K562 (cell line): ENCODE measurements around the gene CSF3. TPM values are rescaled to one million over a fixed set of nuclear protein-coding genes. Genes with fewer than 3 reads are reported as not detected.

Experiments
- ATAC-seq: fragments of 200-7000 bp; cut with Tn5 transposase; 3 replicates; pipeline ENCODE4 v1.9.1; 2020; ENCODE audit warnings: moderate library complexity
- BruUV-seq: library from RNA; stranded (reverse); fragments of 400-500 nt; replicated peaks from 2 replicates; lab custom pipeline; 2021; lab: Mats Ljungman, UMichigan
- CTCF ChIA-PET: fragments of 300-600 bp; formaldehyde crosslinking; extraction: SDS; loops from one replicate; lab custom pipeline; 2021; ENCODE audit warnings: low intra/inter-chr PET ratio; lab: Yijun Ruan, JAX
- POLR2A ChIA-PET: fragments of 300-600, 350-650 bp; sonication (Branson Sonifier 250); formaldehyde crosslinking; extraction: SDS; loops from one replicate; lab custom pipeline; 2021; ENCODE audit warnings: antibody characterized with exemption, inconsistent platforms; lab: Yijun Ruan, JAX
- DNase-seq, 4 experiments: peaks; one replicate each; pipeline versions ENCODE4 v3.0.0 to v3.0.0-alpha.2; 2011 to 2018; ENCODE audit warnings: low spot score in 3 of 4, mixed read lengths in 3 of 4; ENCODE audit errors: extremely low read depth in 1 of 4
- FAIRE-seq: peaks from 2 replicates; lab custom pipeline; 2011; peaks lifted over from hg19 to GRCh38; lab: Jason Lieb, UNC
- H2AFZ ChIP-seq: 2 replicates; pipeline ENCODE4 v1.6.0; 2011; ENCODE audit warnings: low read depth, low read length, control low read depth, inconsistent platforms
- H3K27ac ChIP-seq: fragments of 200-600 bp; 3 replicates; pipeline ENCODE4 v1.8.0; 2011; ENCODE audit warnings: low read depth, mild to moderate bottlenecking, control low read depth, inconsistent platforms, low read length, moderate library complexity, mixed read lengths; ENCODE audit errors: extremely low read depth
- H3K27me3 ChIP-seq, 2 experiments: fragments of 300-600 bp in 1 of 2; 2 replicates in 1 of 2; 3 replicates in 1 of 2; pipeline versions ENCODE4 v1.6.0 to v1.8.0; 2011; ENCODE audit warnings: inconsistent platforms in 2 of 2, low read length in 2 of 2, mild to moderate bottlenecking in 1 of 2, mixed read lengths in 1 of 2, moderate library complexity in 1 of 2; ENCODE audit not compliant: control insufficient read depth in 2 of 2, insufficient read depth in 2 of 2
- H3K36me3 ChIP-seq: fragments of 300-600 bp; 3 replicates; pipeline ENCODE4 v1.8.0; 2011; ENCODE audit warnings: mild to moderate bottlenecking, low read length, inconsistent platforms; ENCODE audit not compliant: control insufficient read depth, insufficient read depth
- H3K4me1 ChIP-seq, 2 experiments: fragments of 200-600 bp in 1 of 2; replicated peaks in 1 of 2; 2 replicates in 1 of 2; 3 replicates in 1 of 2; pipeline versions ENCODE4 v1.5.1 to v1.8.0; 2011; ENCODE audit warnings: inconsistent platforms in 2 of 2, low read length in 2 of 2, mild to moderate bottlenecking in 1 of 2, mixed read lengths in 1 of 2, moderate library complexity in 1 of 2; ENCODE audit not compliant: control insufficient read depth in 2 of 2, insufficient read depth in 2 of 2
- H3K4me2 ChIP-seq: 2 replicates; pipeline ENCODE4 v1.6.1; 2011; ENCODE audit warnings: low read length, control low read depth, inconsistent platforms, mixed read lengths; ENCODE audit not compliant: insufficient read depth
- H3K4me3 ChIP-seq: fragments of 200-600 bp; sonication (generic), shearing (Covaris generic); 2 replicates; pipeline ENCODE4 v1.5.1; 2016; ENCODE audit warnings: control low read depth, inconsistent platforms
- H3K79me2 ChIP-seq: fragments of 200-600 bp; 3 replicates; pipeline ENCODE4 v1.8.0; 2011; ENCODE audit warnings: low read length, inconsistent platforms; ENCODE audit not compliant: control insufficient read depth, insufficient read depth
- H3K9ac ChIP-seq, 2 experiments: 2 replicates each; pipeline versions ENCODE4 v1.6.0 to v1.6.1; 2011; ENCODE audit warnings: low read depth in 2 of 2, low read length in 2 of 2, control low read depth in 1 of 2, inconsistent platforms in 1 of 2, mild to moderate bottlenecking in 1 of 2, mixed read lengths in 1 of 2; ENCODE audit not compliant: insufficient read depth in 1 of 2
- H3K9me1 ChIP-seq: one replicate; pipeline ENCODE4 v1.6.0; 2011; ENCODE audit warnings: inconsistent platforms, mild to moderate bottlenecking, low read length, moderate library complexity; ENCODE audit not compliant: control insufficient read depth, insufficient read depth
- H3K9me3 ChIP-seq: replicated peaks from 2 replicates; pipeline ENCODE4 v1.5.1; 2011; ENCODE audit warnings: low read depth, low read length, inconsistent platforms; ENCODE audit not compliant: control insufficient read depth, insufficient read depth
- H4K20me1 ChIP-seq: replicated peaks from 2 replicates; pipeline ENCODE4 v1.6.1; 2011; ENCODE audit warnings: low read length, inconsistent platforms, mixed read lengths; ENCODE audit not compliant: control insufficient read depth, insufficient read depth
- BACH1 ChIP-seq: fragments of 200-800 bp; sonication (Bioruptor generic); IDR thresholded peaks from 2 replicates; pipeline ENCODE4 v1.6.1; 2016; ENCODE audit warnings: missing genetic modification characterization, missing compliant biosample characterization
- CBX5 ChIP-seq: IDR thresholded peaks from 2 replicates; pipeline ENCODE4 v1.6.1; 2014; ENCODE audit warnings: low read depth, borderline replicate concordance
- EGR1 ChIP-seq: fragments of 450-650 bp; conservative IDR thresholded peaks from 2 replicates; pipeline ENCODE4 v1.6.1; 2017; ENCODE audit warnings: mild to moderate bottlenecking
- HES1 ChIP-seq: fragments of 450-650 bp; IDR thresholded peaks from 2 replicates; pipeline ENCODE4 v1.6.1; 2016; ENCODE audit warnings: low read depth, mild to moderate bottlenecking, moderate library complexity
- MYC ChIP-seq, 2 experiments: fragments of 250-450 bp in 1 of 2; sonication (Bioruptor Pico) in 1 of 2; IDR thresholded peaks; 2 replicates each; pipeline versions ENCODE4 v1.5.1 to v1.6.1; 2012 to 2021; ENCODE audit warnings: low read depth in 2 of 2, borderline replicate concordance in 1 of 2, improper control_type of control experiment in 1 of 2, low read length in 1 of 2, mild to moderate bottlenecking in 1 of 2, moderate library complexity in 1 of 2
- TOE1 ChIP-seq, 2 experiments: fragments of 450-650 bp in 1 of 2; sonication (generic) in 1 of 2; formaldehyde crosslinking in 1 of 2; IDR thresholded peaks; 2 replicates each; pipeline versions ENCODE4 v1.7.1 to v1.8.0; 2016 to 2022; ENCODE audit warnings: borderline replicate concordance in 2 of 2, mild to moderate bottlenecking in 2 of 2, antibody characterized with exemption in 1 of 2, inconsistent platforms in 1 of 2, low read depth in 1 of 2, missing genetic modification reagents in 1 of 2, moderate library complexity in 1 of 2
- ZNF121 ChIP-seq: sonication (generic); formaldehyde crosslinking; conservative IDR thresholded peaks from 2 replicates; pipeline ENCODE4 v1.8.0; 2022; ENCODE audit warnings: missing genetic modification reagents
- ZNF76 ChIP-seq: fragments of 250-450 bp; sonication (Bioruptor Pico); IDR thresholded peaks from 2 replicates; pipeline ENCODE4 v1.4.0; 2020; ENCODE audit warnings: mild to moderate bottlenecking, moderate library complexity, borderline replicate concordance
- ZNF830 ChIP-seq: fragments of 250-450 bp; sonication (Bioruptor Pico); IDR thresholded peaks from 2 replicates; pipeline ENCODE4 v1.5.0; 2021; ENCODE audit warnings: mild to moderate bottlenecking
- WGBS: fragments of 100-300 bp; shearing (Covaris generic); methylation state at CpG from one replicate; pipeline ENCODE4 v1.1.6; 2016; ENCODE audit warnings: low coverage, mixed read lengths; ENCODE audit not compliant: insufficient coverage; ENCODE audit errors: missing lambda C conversion rate; 5-methylcytosine and 5-hydroxymethylcytosine counted together
- in situ Hi-C: fragments of 300-500 bp; cut with MboI; formaldehyde crosslinking; loops from 4 replicates; pipeline ENCODE4 v1.15.0; 2018; ENCODE audit warnings: inconsistent platforms, mixed read lengths
- intact Hi-C: fragments of 100-400 bp; cut with micrococcal nuclease; formaldehyde crosslinking; loops from 2 replicates; pipeline ENCODE4 v1.14.2; 2022
- polyA plus RNA-seq, 8 experiments: library from polyadenylated mRNA; depleted of rRNA in 4 of 8; stranded (reverse) in 5 of 8; unstranded in 3 of 8; fragments of >200 nt; fragmentation: Nextera tagmentation in 2 of 8; fragmentation: Illumina TruSeq in 1 of 8; extraction: Ambion mirVana in 2 of 8; extraction: Trizol in 1 of 8; gene quantifications; 2 replicates each; pipeline versions ENCODE4 v1.2.1 to v1.2.3, GENCODE V29; 2011 to 2014; ENCODE audit warnings: inconsistent platforms in 1 of 8, missing spikeins in 1 of 8
- total RNA-seq, 7 experiments: library from RNA; depleted of rRNA in 6 of 7; stranded (reverse); fragments of >200 nt in 6 of 7; fragmentation: Illumina TruSeq in 2 of 7; extraction: Trizol in 2 of 7; gene quantifications; 2 replicates each; pipeline versions ENCODE4 v1.2.1 to v1.2.3, GENCODE V29; 2011 to 2021; ENCODE audit warnings: low replicate concordance in 1 of 7

The CSF3 gene
- total and polyA plus RNA-seq, 9 of the 15 experiments (the other 6 are each of a cell fraction or from before 2014, with no cell fraction given): 0.19 TPM; not detected in 8

- peaks cover 0 to 3% of the 10 kb centered on the region in 2 experiments; a peak in 1 of 5 replicates for H3K4me1 ChIP-seq
- H4K20me1 ChIP-seq: no peaks in the 10 kb centered on the region
- no peak overlapping the region for H2AFZ ChIP-seq
- no peaks in the 10 kb centered on the region for H3K27me3 ChIP-seq
- no peak overlapping the region for H3K27ac ChIP-seq
- peaks cover 65% of the 10 kb centered on the region for H3K36me3 ChIP-seq
- no peaks in the 10 kb centered on the region for H3K9me3 ChIP-seq
- no peaks in the 10 kb centered on the region for H3K79me2 ChIP-seq
- ATAC-seq: no peak
- H3K9ac ChIP-seq: peak overlapping the region in 1 of 2 experiments; percentile 45; a peak in 1 of 4 replicates
- WGBS: 64% methylated on average over 6 of the region's 6 CpGs
- BruUV-seq: no TSS peak
- no peak overlapping the region for H3K4me2 ChIP-seq
- DNase-seq: peak in 2 of 4 experiments; percentile 52 to 53
- TF ChIP-seq BACH1 (no peak), MYC (IDR thresholded peaks at IDR 0.05; ENCODE audit: low read depth, low read length) (no peak), MYC (CRISPR knock-in tag; IDR thresholded peaks at IDR 0.05; ENCODE audit: borderline replicate concordance, low read depth) (no peak), CBX5 (no peak), TOE1 (IDR thresholded peaks at IDR 0.05; ENCODE audit: borderline replicate concordance) (no peak), TOE1 (CRISPR knock-in tag; IDR thresholded peaks at IDR 0.05; ENCODE audit: borderline replicate concordance, low read depth) (no peak), ZNF121 (no peak), ZNF830 (CRISPR knock-in tag) (no peak), HES1 (no peak), EGR1 (no peak), ZNF76 (CRISPR knock-in tag) (no peak)
- TF ChIP-seq, all 486 proteins: peak for 0
- intact Hi-C loops: no loop called here
- POLR2A ChIA-PET: interaction anchor here (0.9 to 1.6 kb wide), 3 partner anchors 8 to 16 kb away, joined by 4 to 7 read pairs (median 5); partner anchors contain the start of gene PSMD3
- Histone ChIP-seq H3K9me1 (no peaks in the 10 kb centered on the region), H3K4me3 (no peak overlapping the region)
- in situ Hi-C loops: no loop called here
- FAIRE-seq: no peak
- CTCF ChIA-PET: no interaction called here
Measured at GRCh38 chr17:39996800-39997199, 18.4 kb upstream of the CSF3 start.
